Embryonic facial prominence (tissue), 1 donor: ENCODE results near the gene WFDC1.
"Not testable (repeated sequence)": the region's sequence is repeated elsewhere in the genome, so short reads cannot be mapped to it uniquely, and the experiment has no call there.

Experiments
- DNase-seq: peaks from one replicate; pipeline ENCODE4 v3.0.0-alpha.2; 2016; ENCODE audit errors: extremely low spot score

WFDC1 gene

GRCh38 chr16:84327926-84328505 is 33.3 kb downstream of the WFDC1 start:
- DNase-seq = no peak

- no peak for DNase-seq
Observed at GRCh38 chr16:84329016-84329415, 34.3 kb downstream of the WFDC1 start.

- DNase-seq = no peak
Observed at GRCh38 chr16:84329843-84330684, 35.4 kb downstream of the WFDC1 start.

GRCh38 chr16:84330685-84331050 is 36.0 kb downstream of the WFDC1 start:
- DNase-seq = no peak

- DNase-seq = no peak
Observed at GRCh38 chr16:84331998-84332780, 37.5 kb downstream of the WFDC1 start.

- no peak for DNase-seq
Observed at GRCh38 chr16:84332975-84333684, 38.5 kb downstream of the WFDC1 start.

GRCh38 chr16:84334058-84334457 is 39.4 kb downstream of the WFDC1 start:
- DNase-seq = no peak

GRCh38 chr16:84334482-84334881 is 39.8 kb downstream of the WFDC1 start:
- DNase-seq = no peak

GRCh38 chr16:84337236-84337635 is 42.6 kb downstream of the WFDC1 start:
- DNase-seq = not testable (repeated sequence)

GRCh38 chr16:84339311-84339710 is 44.6 kb downstream of the WFDC1 start:
- DNase-seq = no peak

GRCh38 chr16:84339766-84340165 is 45.1 kb downstream of the WFDC1 start:
- no peak for DNase-seq

- no peak for DNase-seq
Observed at GRCh38 chr16:84340325-84341040, 45.8 kb downstream of the WFDC1 start.

- no peak for DNase-seq
Observed at GRCh38 chr16:84341528-84342295, 47.0 kb downstream of the WFDC1 start.

- not testable (repeated sequence) for DNase-seq
Observed at GRCh38 chr16:84343800-84344199, 49.1 kb downstream of the WFDC1 start.

- no peak for DNase-seq
Observed at GRCh38 chr16:84344781-84345180, 50.1 kb downstream of the WFDC1 start.

- DNase-seq = no peak
Observed at GRCh38 chr16:84347161-84347560, 52.5 kb downstream of the WFDC1 start.

- no peak for DNase-seq
Observed at GRCh38 chr16:84348386-84348888, 53.8 kb downstream of the WFDC1 start.

- DNase-seq = no peak
Observed at GRCh38 chr16:84349862-84350684, 55.4 kb downstream of the WFDC1 start.

- no peak for DNase-seq
Observed at GRCh38 chr16:84350685-84351400, 56.2 kb downstream of the WFDC1 start.
